K562 (cell line): ENCODE data around the gene PIWIL1. TPM values are rescaled to one million over a fixed set of nuclear protein-coding genes. Genes with fewer than 3 reads are reported as not detected.

Experiments used
- ATAC-seq: fragments of 200-7000 bp; cut with Tn5 transposase; 3 replicates; pipeline ENCODE4 v1.9.1; 2020; ENCODE audit warnings: moderate library complexity
- BruUV-seq: library from RNA; stranded (reverse); fragments of 400-500 nt; replicated peaks from 2 replicates; lab custom pipeline; 2021; lab: Mats Ljungman, UMichigan
- CTCF ChIA-PET: fragments of 300-600 bp; formaldehyde crosslinking; extraction: SDS; loops from one replicate; lab custom pipeline; 2021; ENCODE audit warnings: low intra/inter-chr PET ratio; lab: Yijun Ruan, JAX
- POLR2A ChIA-PET: fragments of 300-600, 350-650 bp; sonication (Branson Sonifier 250); formaldehyde crosslinking; extraction: SDS; loops from one replicate; lab custom pipeline; 2021; ENCODE audit warnings: antibody characterized with exemption, inconsistent platforms; lab: Yijun Ruan, JAX
- DNase-seq, 4 experiments: peaks; one replicate each; pipeline versions ENCODE4 v3.0.0 to v3.0.0-alpha.2; 2011 to 2018; ENCODE audit warnings: low spot score in 3 of 4, mixed read lengths in 3 of 4; ENCODE audit errors: extremely low read depth in 1 of 4
- FAIRE-seq: peaks from 2 replicates; lab custom pipeline; 2011; peaks lifted over from hg19 to GRCh38; lab: Jason Lieb, UNC
- H2AFZ ChIP-seq: 2 replicates; pipeline ENCODE4 v1.6.0; 2011; ENCODE audit warnings: low read depth, low read length, control low read depth, inconsistent platforms
- H3K27ac ChIP-seq: fragments of 200-600 bp; 3 replicates; pipeline ENCODE4 v1.8.0; 2011; ENCODE audit warnings: low read depth, mild to moderate bottlenecking, control low read depth, inconsistent platforms, low read length, moderate library complexity, mixed read lengths; ENCODE audit errors: extremely low read depth
- H3K27me3 ChIP-seq, 2 experiments: fragments of 300-600 bp in 1 of 2; 2 replicates in 1 of 2; 3 replicates in 1 of 2; pipeline versions ENCODE4 v1.6.0 to v1.8.0; 2011; ENCODE audit warnings: inconsistent platforms in 2 of 2, low read length in 2 of 2, mild to moderate bottlenecking in 1 of 2, mixed read lengths in 1 of 2, moderate library complexity in 1 of 2; ENCODE audit not compliant: control insufficient read depth in 2 of 2, insufficient read depth in 2 of 2
- H3K36me3 ChIP-seq: fragments of 300-600 bp; 3 replicates; pipeline ENCODE4 v1.8.0; 2011; ENCODE audit warnings: mild to moderate bottlenecking, low read length, inconsistent platforms; ENCODE audit not compliant: control insufficient read depth, insufficient read depth
- H3K4me1 ChIP-seq, 2 experiments: fragments of 200-600 bp in 1 of 2; replicated peaks in 1 of 2; 2 replicates in 1 of 2; 3 replicates in 1 of 2; pipeline versions ENCODE4 v1.5.1 to v1.8.0; 2011; ENCODE audit warnings: inconsistent platforms in 2 of 2, low read length in 2 of 2, mild to moderate bottlenecking in 1 of 2, mixed read lengths in 1 of 2, moderate library complexity in 1 of 2; ENCODE audit not compliant: control insufficient read depth in 2 of 2, insufficient read depth in 2 of 2
- H3K4me2 ChIP-seq: 2 replicates; pipeline ENCODE4 v1.6.1; 2011; ENCODE audit warnings: low read length, control low read depth, inconsistent platforms, mixed read lengths; ENCODE audit not compliant: insufficient read depth
- H3K4me3 ChIP-seq: fragments of 200-600 bp; sonication (generic), shearing (Covaris generic); 2 replicates; pipeline ENCODE4 v1.5.1; 2016; ENCODE audit warnings: control low read depth, inconsistent platforms
- H3K79me2 ChIP-seq: fragments of 200-600 bp; 3 replicates; pipeline ENCODE4 v1.8.0; 2011; ENCODE audit warnings: low read length, inconsistent platforms; ENCODE audit not compliant: control insufficient read depth, insufficient read depth
- H3K9ac ChIP-seq, 2 experiments: 2 replicates each; pipeline versions ENCODE4 v1.6.0 to v1.6.1; 2011; ENCODE audit warnings: low read depth in 2 of 2, low read length in 2 of 2, control low read depth in 1 of 2, inconsistent platforms in 1 of 2, mild to moderate bottlenecking in 1 of 2, mixed read lengths in 1 of 2; ENCODE audit not compliant: insufficient read depth in 1 of 2
- H3K9me1 ChIP-seq: one replicate; pipeline ENCODE4 v1.6.0; 2011; ENCODE audit warnings: inconsistent platforms, mild to moderate bottlenecking, low read length, moderate library complexity; ENCODE audit not compliant: control insufficient read depth, insufficient read depth
- H3K9me3 ChIP-seq: replicated peaks from 2 replicates; pipeline ENCODE4 v1.5.1; 2011; ENCODE audit warnings: low read depth, low read length, inconsistent platforms; ENCODE audit not compliant: control insufficient read depth, insufficient read depth
- H4K20me1 ChIP-seq: replicated peaks from 2 replicates; pipeline ENCODE4 v1.6.1; 2011; ENCODE audit warnings: low read length, inconsistent platforms, mixed read lengths; ENCODE audit not compliant: control insufficient read depth, insufficient read depth
- KLF1 ChIP-seq: fragments of 450-650 bp; IDR thresholded peaks from 2 replicates; pipeline ENCODE4 v1.6.1; 2016; ENCODE audit warnings: missing genetic modification characterization, missing compliant biosample characterization
- KLF10 ChIP-seq: fragments of 250-450 bp; sonication (Bioruptor Pico); IDR thresholded peaks from 2 replicates; pipeline ENCODE4 v1.6.1; 2021; ENCODE audit warnings: matching md5 sums
- SIN3A ChIP-seq, 2 experiments: fragments of 150-350 bp in 1 of 2; IDR thresholded peaks; 2 replicates each; pipeline ENCODE4 v1.6.1; 2011 to 2016; ENCODE audit warnings: borderline replicate concordance in 2 of 2, low read depth in 2 of 2, low read length in 2 of 2, mild to moderate bottlenecking in 2 of 2, moderate library complexity in 2 of 2; ENCODE audit not compliant: control insufficient read depth in 1 of 2
- SRSF3 ChIP-seq: fragments of 200-400 bp; formaldehyde crosslinking; IDR thresholded peaks from 2 replicates; pipeline ENCODE4 v1.6.1; 2016; ENCODE audit warnings: mild to moderate bottlenecking, low read length, moderate library complexity; ENCODE audit not compliant: insufficient read depth
- ZFPM2 ChIP-seq: fragments of 250-450 bp; sonication (Bioruptor Pico); IDR thresholded peaks from 2 replicates; pipeline ENCODE4 v1.5.1; 2022; ENCODE audit warnings: mild to moderate bottlenecking
- ZNF3 ChIP-seq: fragments of 250-450 bp; sonication (Bioruptor Pico); IDR thresholded peaks from 2 replicates; pipeline ENCODE4 v1.5.0; 2021; ENCODE audit warnings: mild to moderate bottlenecking, moderate library complexity
- WGBS: fragments of 100-300 bp; shearing (Covaris generic); methylation state at CpG from one replicate; pipeline ENCODE4 v1.1.6; 2016; ENCODE audit warnings: low coverage, mixed read lengths; ENCODE audit not compliant: insufficient coverage; ENCODE audit errors: missing lambda C conversion rate; 5-methylcytosine and 5-hydroxymethylcytosine counted together
- in situ Hi-C: fragments of 300-500 bp; cut with MboI; formaldehyde crosslinking; loops from 4 replicates; pipeline ENCODE4 v1.15.0; 2018; ENCODE audit warnings: inconsistent platforms, mixed read lengths
- intact Hi-C: fragments of 100-400 bp; cut with micrococcal nuclease; formaldehyde crosslinking; loops from 2 replicates; pipeline ENCODE4 v1.14.2; 2022
- polyA plus RNA-seq, 8 experiments: library from polyadenylated mRNA; depleted of rRNA in 4 of 8; stranded (reverse) in 5 of 8; unstranded in 3 of 8; fragments of >200 nt; fragmentation: Nextera tagmentation in 2 of 8; fragmentation: Illumina TruSeq in 1 of 8; extraction: Ambion mirVana in 2 of 8; extraction: Trizol in 1 of 8; gene quantifications; 2 replicates each; pipeline versions ENCODE4 v1.2.1 to v1.2.3, GENCODE V29; 2011 to 2014; ENCODE audit warnings: inconsistent platforms in 1 of 8, missing spikeins in 1 of 8
- total RNA-seq, 7 experiments: library from RNA; depleted of rRNA in 6 of 7; stranded (reverse); fragments of >200 nt in 6 of 7; fragmentation: Illumina TruSeq in 2 of 7; extraction: Trizol in 2 of 7; gene quantifications; 2 replicates each; pipeline versions ENCODE4 v1.2.1 to v1.2.3, GENCODE V29; 2011 to 2021; ENCODE audit warnings: low replicate concordance in 1 of 7

PIWIL1 gene
- total and polyA plus RNA-seq, 9 of the 15 experiments (the other 6 are each of a cell fraction or from before 2014, with no cell fraction given), result not detected

GRCh38 chr12:130345292-130345691 lies 7.6 kb downstream of the PIWIL1 start:
- intact Hi-C loops, result no loop called here
- Histone ChIP-seq H3K27ac (no peak overlapping the region), H4K20me1 (no peaks in the 10 kb centered on the region), H3K79me2 (no peaks in the 10 kb centered on the region), H3K9me3 (no peaks in the 10 kb centered on the region), H3K4me1 (no peaks in the 10 kb centered on the region)
- CTCF ChIA-PET, result no interaction called here
- no TSS peak for BruUV-seq
- no peak for TF ChIP-seq ZNF3 (CRISPR knock-in tag)
- TF ChIP-seq KLF10 (CRISPR knock-in tag), result no peak
- no peak for TF ChIP-seq SIN3A (IDR thresholded peaks at IDR 0.05; ENCODE audit: borderline replicate concordance in 2 of 2, control insufficient read depth in 1 of 2, low read depth in 2 of 2, low read length in 2 of 2)
- TF ChIP-seq, all 486 proteins: peak for 0
- no peaks in the 10 kb centered on the region for H3K9me1 ChIP-seq
- in situ Hi-C loops, result no loop called here
- H2AFZ ChIP-seq, result no peak overlapping the region
- no peak for DNase-seq
- no peak for ATAC-seq
- H3K9ac ChIP-seq, result no peak overlapping the region
- no peaks in the 10 kb centered on the region for H3K36me3 ChIP-seq
- H3K4me2 ChIP-seq, result no peak overlapping the region
- POLR2A ChIA-PET, result no interaction called here
- FAIRE-seq, result no peak
- H3K4me3 ChIP-seq, result no peak overlapping the region
- H3K27me3 ChIP-seq, result peaks cover under 1 to 8% of the 10 kb centered on the region in 2 experiments; a peak in 4 of 5 replicates
- 0% methylated on average over 1 of the region's 1 CpG for WGBS

DNA sequence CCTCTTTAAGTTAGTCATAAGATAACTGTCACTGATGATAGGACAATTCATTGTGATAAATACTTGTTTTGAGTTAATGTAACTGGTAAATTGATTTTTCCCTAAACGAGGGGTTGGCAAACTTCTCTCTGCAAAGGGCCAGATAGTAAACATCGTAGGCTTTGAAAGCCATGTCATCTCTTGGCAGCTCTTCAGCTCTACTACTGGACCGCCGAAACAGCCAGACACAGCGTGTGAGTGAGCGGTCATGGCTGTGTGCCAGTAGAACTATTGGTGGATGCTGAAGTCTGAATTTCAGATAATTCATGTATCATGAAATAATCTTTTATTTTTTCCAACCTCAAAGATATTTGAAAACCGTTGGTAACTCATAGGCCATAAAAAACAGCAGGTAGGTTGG lies 9.9 kb downstream of the PIWIL1 start:
- BruUV-seq, result no TSS peak
- 1% methylated on average over 7 of the region's 7 CpGs for WGBS

More for the DNA sequence above, 9.9 kb downstream of the PIWIL1 start:
- H3K27ac ChIP-seq, result no peak overlapping the region
- H3K9me3 ChIP-seq, result no peaks in the 10 kb centered on the region
- in situ Hi-C loops (no loop called here), intact Hi-C loops (no loop called here)
- H4K20me1 ChIP-seq, result no peaks in the 10 kb centered on the region
- FAIRE-seq (no peak), DNase-seq (no peak), ATAC-seq (no peak)
- H3K4me2 ChIP-seq, result no peak overlapping the region
- no peak overlapping the region for H3K4me3 ChIP-seq
- no peaks in the 10 kb centered on the region for H3K36me3 ChIP-seq
- ChIA-PET CTCF (no interaction called here), POLR2A (no interaction called here)
- H3K9me1 ChIP-seq, result no peaks in the 10 kb centered on the region
- H2AFZ ChIP-seq, result no peak overlapping the region
- no peaks in the 10 kb centered on the region for H3K4me1 ChIP-seq
- H3K9ac ChIP-seq, result no peak overlapping the region
- TF ChIP-seq SRSF3 (no peak), KLF1 (tag) (no peak), ZFPM2 (CRISPR knock-in tag) (no peak)
- H3K27me3 ChIP-seq, result peaks cover 0 to 9% of the 10 kb centered on the region in 2 experiments; a peak in 3 of 5 replicates
- no peaks in the 10 kb centered on the region for H3K79me2 ChIP-seq
